Gastrocnemius medialis (tissue), 4 donors: Measurements from ENCODE around the gene MAP3K5. TPM values are rescaled to one million over a fixed set of nuclear protein-coding genes. Genes with fewer than 3 reads are reported as not detected.
A peak's percentile ranks its signal among the peaks of the same experiment; 100 is the strongest.
"Not testable (repeated sequence)": the region's sequence is repeated elsewhere in the genome, so short reads cannot be mapped to it uniquely, and the experiment has no call there.

Experiments used
- ATAC-seq, 2 donors: fragments of 150-250 bp; one replicate each; pipeline ENCODE4 v1.9.1; 2016
- DNase-seq, 2 donors: peaks; one replicate each; pipeline ENCODE4 v3.0.0-alpha.2; 2019
- H3K27ac ChIP-seq, 4 donors: fragments of 200-600 bp; sonication (generic); 1 replicate in 1 of 4; 2 replicates in 3 of 4; pipeline ENCODE4 v1.5.1; 2016 to 2018; ENCODE audit warnings: mild to moderate bottlenecking in 2 of 4, moderate library complexity in 1 of 4
- H3K27me3 ChIP-seq, 3 donors: fragments of 200-600 bp; sonication (generic) in 2 of 3; 1 replicate in 1 of 3; 2 replicates in 2 of 3; pipeline versions ENCODE4 v1.5.1 to v1.6.0; 2016 to 2019; ENCODE audit warnings: mild to moderate bottlenecking in 1 of 3, moderate library complexity in 1 of 3
- H3K36me3 ChIP-seq, 2 donors: fragments of 200-600 bp; sonication (generic) in 1 of 2; one replicate each; pipeline ENCODE4 v1.5.1; 2017 to 2018
- H3K4me1 ChIP-seq, 2 donors: fragments of 200-600 bp; sonication (generic) in 1 of 2; one replicate each; pipeline ENCODE4 v1.5.1; 2016 to 2017; ENCODE audit warnings: mild to moderate bottlenecking in 2 of 2
- H3K4me3 ChIP-seq, 4 donors: fragments of 200-600 bp; sonication (generic) in 3 of 4; 1 replicate in 1 of 4; 2 replicates in 3 of 4; pipeline ENCODE4 v1.5.1; 2016 to 2019; ENCODE audit warnings: mild to moderate bottlenecking in 2 of 4
- H3K9me3 ChIP-seq, 3 donors: fragments of 200-600 bp; sonication (generic) in 2 of 3; 1 replicate in 1 of 3; 2 replicates in 2 of 3; pipeline ENCODE4 v1.5.1; 2016 to 2019
- CTCF ChIP-seq, 5 experiments: fragments of 450-650 bp in 3 of 5; fragments of 200-600 bp in 2 of 5; sonication (generic) in 2 of 5; IDR thresholded peaks in 4 of 5; conservative IDR thresholded peaks in 1 of 5; 1 replicate in 4 of 5; 2 replicates in 1 of 5; pipeline ENCODE4 v1.5.1; 2016 to 2019; ENCODE audit warnings: antibody characterized with exemption in 5 of 5, mild to moderate bottlenecking in 3 of 5, moderate library complexity in 3 of 5
- POLR2A ChIP-seq, 2 donors: fragments of 450-650 bp; IDR thresholded peaks; one replicate each; pipeline ENCODE4 v1.6.1; 2017; ENCODE audit warnings: antibody characterized with exemption in 2 of 2, mild to moderate bottlenecking in 2 of 2, moderate library complexity in 2 of 2
- in situ Hi-C, 4 donors: fragments of 200-750 bp; cut with MboI; loops; one replicate each; pipeline versions ENCODE4 v1.15.0 to v1.8.0; 2017; ENCODE audit warnings: low sequenced_read_pairs in 4 of 4
- intact Hi-C: fragments of 100-400 bp; cut with DNase I; formaldehyde crosslinking; loops from one replicate; pipeline ENCODE4 v1.15.1; 2023; ENCODE audit warnings: low total_unique reads
- total RNA-seq, 4 donors: library from RNA; depleted of rRNA; stranded (reverse); fragments of >200 nt; gene quantifications; one replicate each; pipeline versions ENCODE4 v1.1.0 to v1.2.3, GENCODE V29; 2016

Gene MAP3K5
- total RNA-seq, 4 donors from 2014 or later, result 2.9 to 46.9 (median 4.9) TPM

DNA sequence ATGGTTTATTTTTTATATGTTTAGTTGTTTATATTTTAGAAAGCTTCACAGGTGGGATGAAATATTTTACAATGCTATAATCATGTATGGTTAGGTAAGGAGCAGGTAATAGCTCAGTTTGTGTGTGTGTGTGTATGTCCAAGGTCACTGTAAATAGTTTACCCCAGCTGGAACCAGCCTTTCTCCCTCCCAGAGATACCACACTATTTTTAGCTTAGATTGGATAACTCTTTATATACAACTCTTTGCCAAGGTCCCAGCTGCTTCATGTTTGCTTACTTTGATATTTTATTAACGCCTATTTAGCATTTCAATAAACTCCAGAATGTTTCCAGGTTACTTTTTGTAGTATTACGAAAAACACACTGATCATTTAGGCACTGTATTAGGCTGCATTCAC, 28.3 kb upstream of the MAP3K5 start:
- peak overlapping the region in 2 of 4 donors; percentile 40 to 92 for H3K27ac ChIP-seq
- in situ Hi-C loops, result no loop called here
- ATAC-seq (no peak), DNase-seq (no peak)
- peaks cover 20 to 27% of the 10 kb centered on the region in 2 donors for H3K4me1 ChIP-seq
- no peak overlapping the region for H3K4me3 ChIP-seq
- no peaks in the 10 kb centered on the region for H3K9me3 ChIP-seq
- intact Hi-C loops, result loop anchor here (5.0 to 10.0 kb wide), 2 partner anchors 394 to 533 kb away; partner anchors contain the start of genes BCLAF1 and IFNGR1
- H3K27me3 ChIP-seq, result no peaks in the 10 kb centered on the region
- TF ChIP-seq POLR2A (IDR thresholded peaks at IDR 0.05) (no peak), CTCF (IDR thresholded peaks at IDR 0.05 in 4 of 5, conservative IDR thresholded peaks at IDR 0.05 in 1 of 5) (no peak)
- no peaks in the 10 kb centered on the region for H3K36me3 ChIP-seq

- no peak overlapping the region for H3K27ac ChIP-seq
- DNase-seq (no peak), ATAC-seq (no peak)
- H3K9me3 ChIP-seq, result no peaks in the 10 kb centered on the region
- H3K4me1 ChIP-seq, result peaks cover 16 to 18% of the 10 kb centered on the region in 2 donors
- in situ Hi-C loops (no loop called here), intact Hi-C loops (no loop called here)
- TF ChIP-seq CTCF (IDR thresholded peaks at IDR 0.05 in 4 of 5, conservative IDR thresholded peaks at IDR 0.05 in 1 of 5) (no peak), POLR2A (IDR thresholded peaks at IDR 0.05) (no peak)
- no peaks in the 10 kb centered on the region for H3K36me3 ChIP-seq
- no peaks in the 10 kb centered on the region for H3K27me3 ChIP-seq
- no peak overlapping the region for H3K4me3 ChIP-seq
Observed at GRCh38 chr6:136816656-136817055, 24.4 kb upstream of the MAP3K5 start.

DNA sequence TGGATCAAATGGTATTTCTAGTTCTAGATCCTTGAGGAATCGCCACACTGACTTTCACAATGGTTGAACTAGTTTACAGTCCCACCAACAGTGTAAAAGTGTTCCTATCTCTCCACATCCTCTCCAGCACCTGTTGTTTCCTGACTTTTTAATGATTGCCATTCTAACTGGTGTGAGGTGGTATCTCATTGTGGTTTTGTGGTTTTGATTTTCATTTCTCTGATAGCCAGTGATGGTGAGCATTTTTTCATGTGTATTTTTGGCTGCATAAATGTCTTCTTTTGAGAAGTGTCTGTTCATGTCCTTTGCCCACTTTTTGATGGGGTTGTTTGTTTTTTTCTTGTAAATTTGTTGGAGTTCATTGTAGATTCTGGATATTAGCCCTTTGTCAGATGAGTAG, 23.3 kb upstream of the MAP3K5 start:
- ATAC-seq, H3K27me3 ChIP-seq, H3K4me1 ChIP-seq, H3K4me3 ChIP-seq, intact Hi-C loops, H3K9me3 ChIP-seq, H3K36me3 ChIP-seq, H3K27ac ChIP-seq, in situ Hi-C loops, DNase-seq: not testable (repeated sequence)

DNA sequence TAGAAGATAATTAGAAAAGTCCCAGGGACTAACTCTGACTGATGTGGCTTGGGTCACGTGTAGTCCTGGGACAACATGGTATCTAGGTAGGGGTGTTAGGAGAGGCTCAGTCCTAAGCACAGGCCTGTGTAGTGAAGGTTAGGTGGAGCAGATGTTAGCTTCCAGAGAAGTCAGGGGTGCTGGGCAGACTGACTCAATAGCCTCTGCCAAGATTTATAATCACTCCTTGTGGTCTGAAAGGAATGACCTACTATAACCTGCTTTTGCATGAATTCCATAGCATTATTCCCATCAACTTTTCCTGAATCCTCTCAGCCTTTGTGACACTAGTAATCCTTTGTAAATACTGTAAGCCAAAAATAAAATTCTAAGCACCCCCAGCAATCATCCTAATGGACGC, 19.9 kb upstream of the MAP3K5 start:
- TF ChIP-seq POLR2A (IDR thresholded peaks at IDR 0.05) (no peak), CTCF (IDR thresholded peaks at IDR 0.05 in 4 of 5, conservative IDR thresholded peaks at IDR 0.05 in 1 of 5) (no peak)
- H3K4me3 ChIP-seq, result no peak overlapping the region
- ATAC-seq, result no peak
- H3K36me3 ChIP-seq, result no peaks in the 10 kb centered on the region
- DNase-seq, result no peak
- H3K27ac ChIP-seq, result no peak overlapping the region
- H3K9me3 ChIP-seq, result no peaks in the 10 kb centered on the region
- no peaks in the 10 kb centered on the region for H3K4me1 ChIP-seq
- intact Hi-C loops (no loop called here), in situ Hi-C loops (no loop called here)
- no peaks in the 10 kb centered on the region for H3K27me3 ChIP-seq

DNA sequence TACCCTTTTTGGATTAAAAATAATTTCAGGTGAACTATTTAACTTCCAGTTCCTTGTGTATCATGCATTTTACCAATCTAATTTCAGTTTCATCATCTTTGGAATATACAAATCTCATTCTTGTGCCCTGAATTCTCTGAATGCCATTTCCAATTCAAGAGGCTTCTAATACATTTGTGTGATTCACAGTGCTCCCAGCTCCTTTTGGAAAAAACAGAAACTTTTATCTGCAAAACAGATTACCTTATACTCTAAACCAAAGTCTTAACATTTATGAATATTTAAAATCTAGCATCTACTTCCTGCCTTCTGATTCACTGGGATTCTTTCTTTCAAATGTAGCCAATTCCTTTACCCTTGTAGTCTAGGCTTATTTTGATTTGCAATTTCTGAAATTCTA, 19.0 kb upstream of the MAP3K5 start:
- no peak for DNase-seq
- H3K27ac ChIP-seq, result no peak overlapping the region
- no peaks in the 10 kb centered on the region for H3K36me3 ChIP-seq
- intact Hi-C loops, result no loop called here
- TF ChIP-seq POLR2A (IDR thresholded peaks at IDR 0.05), result no peak
- no peak for TF ChIP-seq CTCF (IDR thresholded peaks at IDR 0.05 in 4 of 5, conservative IDR thresholded peaks at IDR 0.05 in 1 of 5)
- H3K4me3 ChIP-seq, result no peak overlapping the region
- no peaks in the 10 kb centered on the region for H3K27me3 ChIP-seq
- H3K4me1 ChIP-seq, result no peaks in the 10 kb centered on the region
- no peak for ATAC-seq
- in situ Hi-C loops, result no loop called here
- H3K9me3 ChIP-seq, result no peaks in the 10 kb centered on the region
